Smooth muscle cell of the brain vasculature (primary cell): ENCODE measurements around the gene SPECC1L.

Source experiments
- DNase-seq: peaks from one replicate; pipeline ENCODE4 v3.0.0-alpha.2; 2012; ENCODE audit warnings: low read depth, low spot score

The SPECC1L gene

DNA sequence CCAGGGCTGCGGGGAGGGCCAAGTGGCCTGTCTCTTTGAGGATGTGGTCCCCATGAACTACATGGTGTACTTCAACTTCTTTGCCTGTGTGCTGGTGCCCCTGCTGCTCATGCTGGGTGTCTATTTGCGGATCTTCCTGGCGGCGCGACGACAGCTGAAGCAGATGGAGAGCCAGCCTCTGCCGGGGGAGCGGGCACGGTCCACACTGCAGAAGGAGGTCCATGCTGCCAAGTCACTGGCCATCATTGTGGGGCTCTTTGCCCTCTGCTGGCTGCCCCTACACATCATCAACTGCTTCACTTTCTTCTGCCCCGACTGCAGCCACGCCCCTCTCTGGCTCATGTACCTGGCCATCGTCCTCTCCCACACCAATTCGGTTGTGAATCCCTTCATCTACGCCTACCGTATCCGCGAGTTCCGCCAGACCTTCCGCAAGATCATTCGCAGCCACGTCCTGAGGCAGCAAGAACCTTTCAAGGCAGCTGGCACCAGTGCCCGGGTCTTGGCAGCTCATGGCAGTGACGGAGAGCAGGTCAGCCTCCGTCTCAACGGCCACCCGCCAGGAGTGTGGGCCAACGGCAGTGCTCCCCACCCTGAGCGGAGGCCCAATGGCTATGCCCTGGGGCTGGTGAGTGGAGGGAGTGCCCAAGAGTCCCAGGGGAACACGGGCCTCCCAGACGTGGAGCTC, 170.2 kb downstream of the SPECC1L start:
- no peak for DNase-seq

DNA sequence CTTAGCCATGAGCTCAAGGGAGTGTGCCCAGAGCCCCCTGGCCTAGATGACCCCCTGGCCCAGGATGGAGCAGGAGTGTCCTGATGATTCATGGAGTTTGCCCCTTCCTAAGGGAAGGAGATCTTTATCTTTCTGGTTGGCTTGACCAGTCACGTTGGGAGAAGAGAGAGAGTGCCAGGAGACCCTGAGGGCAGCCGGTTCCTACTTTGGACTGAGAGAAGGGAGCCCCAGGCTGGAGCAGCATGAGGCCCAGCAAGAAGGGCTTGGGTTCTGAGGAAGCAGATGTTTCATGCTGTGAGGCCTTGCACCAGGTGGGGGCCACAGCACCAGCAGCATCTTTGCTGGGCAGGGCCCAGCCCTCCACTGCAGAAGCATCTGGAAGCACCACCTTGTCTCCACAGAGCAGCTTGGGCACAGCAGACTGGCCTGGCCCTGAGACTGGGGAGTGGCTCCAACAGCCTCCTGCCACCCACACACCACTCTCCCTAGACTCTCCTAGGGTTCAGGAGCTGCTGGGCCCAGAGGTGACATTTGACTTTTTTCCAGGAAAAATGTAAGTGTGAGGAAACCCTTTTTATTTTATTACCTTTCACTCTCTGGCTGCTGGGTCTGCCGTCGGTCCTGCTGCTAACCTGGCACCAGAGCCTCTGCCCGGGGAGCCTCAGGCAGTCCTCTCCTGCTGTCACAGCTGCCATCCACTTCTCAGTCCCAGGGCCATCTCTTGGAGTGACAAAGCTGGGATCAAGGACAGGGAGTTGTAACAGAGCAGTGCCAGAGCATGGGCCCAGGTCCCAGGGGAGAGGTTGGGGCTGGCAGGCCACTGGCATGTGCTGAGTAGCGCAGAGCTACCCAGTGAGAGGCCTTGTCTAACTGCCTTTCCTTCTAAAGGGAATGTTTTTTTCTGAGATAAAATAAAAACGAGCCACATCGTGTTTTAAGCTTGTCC, 171.0 kb downstream of the SPECC1L start:
- DNase-seq, result no peak

DNA sequence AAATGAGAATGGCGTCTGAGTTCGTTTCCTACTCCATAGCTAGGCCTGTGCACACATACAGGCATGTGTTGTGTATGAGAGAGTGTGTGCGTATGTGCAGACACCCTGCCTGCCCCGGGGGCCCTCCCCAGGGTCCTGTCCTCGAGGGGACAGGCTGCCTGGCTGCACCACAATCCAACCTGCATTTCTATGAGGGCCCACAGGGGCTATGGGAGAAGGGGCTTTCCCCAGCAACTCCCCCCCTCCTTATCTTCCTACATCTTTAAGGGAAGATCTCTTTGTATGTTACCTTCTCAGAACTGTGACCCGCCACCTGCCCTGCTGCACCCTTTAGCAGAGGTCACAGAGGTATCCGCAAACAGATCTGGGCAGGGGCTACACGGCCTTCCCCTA, 171.7 kb downstream of the SPECC1L start:
- DNase-seq, result no peak

DNA sequence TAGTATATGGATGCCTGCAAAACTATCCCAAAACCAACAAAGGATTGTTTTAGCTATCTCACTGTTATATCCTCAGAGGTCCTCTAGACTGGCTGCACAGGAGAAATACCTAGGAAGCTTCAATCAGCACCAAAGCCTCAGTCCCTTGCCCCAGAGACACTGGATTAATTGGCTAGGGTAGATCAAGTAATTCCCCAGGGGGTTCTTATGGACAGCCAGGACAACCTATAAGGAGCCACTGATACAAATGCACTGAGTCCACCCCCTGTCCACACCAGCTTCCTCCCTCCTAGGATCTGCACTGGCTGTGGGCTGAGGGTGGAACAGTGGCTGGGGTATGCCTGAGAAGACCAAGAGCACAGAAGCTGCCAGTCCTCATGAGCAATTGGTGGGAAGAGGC, 173.0 kb downstream of the SPECC1L start:
- no peak for DNase-seq

DNA sequence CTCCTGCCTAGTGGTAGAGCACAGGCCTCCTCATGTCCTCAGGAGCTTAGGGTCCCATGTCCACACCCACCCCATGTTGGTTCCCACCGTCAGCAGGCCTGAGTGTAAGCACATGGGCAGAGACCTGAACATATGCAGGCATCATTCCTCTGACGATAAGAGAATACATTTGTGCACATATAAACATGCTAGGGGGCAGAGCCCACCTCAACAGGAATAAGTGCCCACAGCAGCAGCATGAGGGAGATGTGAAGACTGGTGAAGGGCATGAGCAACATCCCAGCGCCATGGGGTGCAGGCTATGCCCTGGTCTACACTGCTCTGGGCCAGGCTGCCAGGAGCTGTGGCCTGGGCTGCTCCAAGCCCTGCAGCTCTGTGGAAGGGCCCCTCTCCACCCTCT, 173.6 kb downstream of the SPECC1L start:
- DNase-seq, result no peak

DNA sequence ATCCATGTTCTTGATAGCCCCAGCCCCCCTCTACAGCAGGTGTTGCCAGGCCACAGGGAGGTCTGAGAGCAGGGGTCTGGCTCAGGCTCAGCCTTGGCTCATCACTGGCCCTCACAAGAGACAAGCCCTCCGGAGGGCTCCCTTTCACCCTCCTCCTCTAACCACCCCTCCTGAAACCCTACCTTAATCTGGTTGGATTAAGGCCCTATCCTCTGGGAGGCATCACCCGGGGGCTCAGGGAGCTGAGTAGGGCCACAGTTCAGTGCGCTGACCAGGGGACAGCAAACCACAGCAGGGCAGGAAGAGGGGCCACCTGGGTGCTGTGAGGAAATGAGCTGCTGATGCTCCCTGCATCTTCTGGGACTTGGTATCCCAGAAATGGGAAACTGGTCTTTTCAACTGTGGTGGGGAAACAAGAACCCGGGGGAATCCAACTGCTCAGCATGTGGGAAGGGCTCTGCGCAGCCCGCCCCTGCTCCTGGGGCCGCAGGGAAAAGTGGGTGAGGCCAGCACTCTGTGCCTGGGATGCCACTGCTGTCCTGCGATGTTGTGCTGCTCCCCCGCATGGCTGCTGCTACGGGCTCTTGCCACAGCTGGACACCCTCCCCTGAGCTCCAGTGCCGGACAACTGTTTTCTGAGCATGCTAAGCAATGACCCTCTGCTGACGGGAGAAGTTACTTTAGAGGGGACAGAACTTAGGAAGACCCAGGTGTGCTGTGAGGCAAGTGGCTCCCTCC, 174.3 kb downstream of the SPECC1L start:
- DNase-seq, result no peak

DNA sequence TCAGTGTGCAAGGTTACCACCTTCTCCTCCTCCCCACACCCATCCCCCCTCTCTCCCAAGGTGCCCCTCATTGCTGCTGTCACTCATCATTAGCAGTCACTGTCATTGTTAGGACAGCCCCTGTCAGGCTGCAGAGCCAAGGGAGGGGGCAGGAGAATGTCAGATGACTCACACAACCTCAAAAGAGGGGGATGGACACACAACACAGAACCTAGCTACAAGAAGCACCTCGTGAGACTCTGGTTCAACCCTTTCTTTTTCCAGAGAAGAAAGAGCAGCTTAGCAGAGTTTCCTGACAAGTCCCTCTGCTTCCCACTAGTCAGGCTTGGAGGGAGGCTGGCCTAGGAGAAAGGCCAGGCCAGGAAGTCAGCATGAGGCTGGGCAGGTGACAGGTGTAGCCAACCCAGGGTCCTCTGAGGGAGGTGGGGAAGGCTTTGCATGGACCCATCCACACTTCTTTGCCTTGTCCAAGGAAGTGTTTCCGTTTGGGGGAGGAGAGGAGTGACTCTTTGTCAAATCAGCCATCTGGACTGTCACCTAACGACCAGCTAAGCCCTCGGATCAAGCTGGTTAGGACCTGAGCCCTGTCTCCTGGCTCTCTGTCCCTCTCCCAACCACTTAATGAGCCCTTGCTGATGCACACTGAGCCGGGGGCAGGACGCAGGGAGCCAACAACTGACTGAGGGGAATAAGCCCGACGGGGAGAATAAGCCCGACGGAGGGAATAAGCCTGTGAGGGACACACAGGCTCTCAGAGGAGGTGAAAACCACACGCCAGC, 175.0 kb downstream of the SPECC1L start:
- no peak for DNase-seq

DNA sequence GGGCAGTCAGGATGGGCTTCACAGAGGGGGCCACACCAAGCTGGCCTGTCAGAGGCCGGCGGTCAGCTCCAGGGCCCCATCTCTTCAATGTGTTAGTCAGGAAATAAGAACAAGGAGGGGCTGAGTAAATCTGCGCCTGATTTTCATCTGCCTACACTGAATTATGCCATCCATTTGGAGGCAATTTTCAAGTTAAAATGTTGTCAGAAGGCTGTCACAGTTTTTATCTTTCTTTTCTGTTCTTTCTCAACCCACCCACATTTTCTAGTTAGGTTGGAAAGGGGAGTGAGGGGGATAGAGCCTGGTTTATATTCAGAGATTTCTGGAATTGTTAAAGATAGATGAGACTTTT, 175.6 kb downstream of the SPECC1L start:
- DNase-seq, result no peak

DNA sequence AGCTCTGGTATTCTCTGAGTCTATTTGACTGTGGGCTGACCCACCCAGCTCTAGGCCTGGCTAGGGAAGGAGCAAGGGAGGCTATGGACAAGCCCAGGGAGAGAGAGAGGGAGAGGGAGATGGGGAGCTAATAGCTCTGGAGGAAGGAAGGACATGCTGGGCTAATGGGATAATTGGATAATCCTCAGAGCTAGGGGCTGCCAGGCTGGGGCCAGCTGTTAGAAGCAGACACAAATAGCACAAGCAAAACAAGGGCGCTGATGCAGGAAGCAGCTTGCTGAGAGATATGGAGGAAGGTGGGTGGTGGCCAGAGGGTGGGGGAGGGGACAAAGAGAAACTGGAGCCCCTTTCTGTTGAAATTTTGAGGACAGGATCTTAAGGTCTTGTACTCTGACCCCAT, 180.0 kb downstream of the SPECC1L start:
- DNase-seq, result no peak

DNA sequence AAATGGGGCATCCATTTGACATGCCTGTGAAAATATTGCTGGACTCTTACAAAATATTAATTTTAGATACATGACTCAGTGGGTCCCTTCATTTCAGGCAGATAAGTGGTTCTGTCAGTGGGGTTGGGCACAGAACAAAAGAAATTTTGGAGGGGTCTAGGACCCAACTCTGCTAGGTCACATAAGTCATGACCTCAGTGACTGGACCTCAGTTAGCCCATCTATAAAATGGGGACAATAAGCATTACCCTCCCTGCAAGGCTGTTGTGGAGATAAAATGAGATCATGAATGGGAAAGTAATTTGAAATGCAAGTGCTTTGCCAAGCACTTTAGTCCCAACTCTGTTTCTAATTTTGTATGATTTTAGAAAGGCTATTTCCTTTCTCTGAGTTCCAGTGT, 180.5 kb downstream of the SPECC1L start:
- DNase-seq, result no peak

DNA sequence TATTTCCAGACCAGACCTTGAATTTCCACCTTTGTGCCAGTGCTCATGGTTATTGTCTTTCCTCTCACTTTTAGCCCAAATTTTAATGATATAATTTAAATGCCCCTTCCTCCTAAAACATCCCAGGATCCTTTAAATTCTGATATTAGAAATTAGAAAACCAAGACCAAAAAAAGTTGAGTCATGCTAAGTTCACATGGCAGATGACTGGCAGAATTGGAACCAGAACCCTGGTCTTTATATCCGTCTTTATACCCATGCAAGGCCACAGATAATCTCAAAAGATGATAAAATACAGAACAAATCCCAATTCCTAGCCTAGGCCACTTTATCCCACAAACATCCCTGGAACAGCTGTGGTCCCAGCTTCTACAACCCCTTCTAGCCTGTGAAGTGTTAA, 183.2 kb downstream of the SPECC1L start:
- no peak for DNase-seq

DNA sequence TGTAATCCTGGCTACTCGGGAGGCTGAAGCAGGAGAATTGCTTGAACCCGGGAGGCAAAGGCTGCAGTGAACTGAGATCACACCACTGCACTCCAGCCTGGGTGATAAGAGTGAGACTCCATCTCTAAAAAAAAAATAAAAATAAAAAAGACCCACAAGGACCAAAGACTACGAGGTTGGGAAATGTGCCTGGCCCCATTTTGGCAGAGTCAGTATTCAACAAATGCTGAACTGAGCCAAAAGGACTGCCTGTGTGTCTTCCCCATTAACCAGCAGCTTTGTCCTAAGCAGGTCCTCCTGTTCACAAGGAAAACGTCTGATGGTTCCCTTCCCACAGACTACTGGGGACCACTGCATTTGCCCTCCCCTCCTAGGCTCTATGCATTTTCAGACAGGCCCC, 184.4 kb downstream of the SPECC1L start:
- no peak for DNase-seq

DNA sequence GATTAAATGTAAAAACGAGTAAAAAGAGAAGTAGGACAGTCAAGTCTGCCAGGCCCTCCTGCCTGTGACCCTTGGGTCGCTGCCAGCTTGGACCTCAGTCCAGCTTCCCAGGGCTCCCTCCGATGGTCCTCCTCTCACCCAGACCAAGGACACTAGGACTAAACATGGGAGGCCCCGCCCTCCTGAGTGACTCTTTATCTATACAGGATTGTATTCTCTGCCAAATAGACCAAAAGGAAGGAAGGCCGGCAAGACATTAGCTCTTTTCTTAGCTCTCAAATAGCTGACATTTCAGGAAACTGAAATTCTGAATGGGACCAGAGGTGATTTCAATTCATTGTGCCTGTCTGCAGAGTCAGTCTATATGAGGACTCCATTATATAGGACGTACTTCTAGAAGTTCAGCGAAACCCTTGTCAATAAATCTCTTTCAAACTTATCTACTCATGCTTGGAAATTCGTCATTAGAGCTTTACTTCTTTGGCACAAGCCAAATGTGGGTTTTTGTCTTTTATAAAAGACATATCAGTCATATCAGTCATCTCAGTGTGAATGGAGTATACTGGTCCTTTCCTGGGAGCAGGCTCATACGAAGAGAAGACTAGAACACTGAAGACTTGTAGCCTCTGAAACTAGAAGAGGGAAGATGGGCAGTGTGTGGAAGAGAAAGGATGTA, 185.3 kb downstream of the SPECC1L start:
- no peak for DNase-seq

DNA sequence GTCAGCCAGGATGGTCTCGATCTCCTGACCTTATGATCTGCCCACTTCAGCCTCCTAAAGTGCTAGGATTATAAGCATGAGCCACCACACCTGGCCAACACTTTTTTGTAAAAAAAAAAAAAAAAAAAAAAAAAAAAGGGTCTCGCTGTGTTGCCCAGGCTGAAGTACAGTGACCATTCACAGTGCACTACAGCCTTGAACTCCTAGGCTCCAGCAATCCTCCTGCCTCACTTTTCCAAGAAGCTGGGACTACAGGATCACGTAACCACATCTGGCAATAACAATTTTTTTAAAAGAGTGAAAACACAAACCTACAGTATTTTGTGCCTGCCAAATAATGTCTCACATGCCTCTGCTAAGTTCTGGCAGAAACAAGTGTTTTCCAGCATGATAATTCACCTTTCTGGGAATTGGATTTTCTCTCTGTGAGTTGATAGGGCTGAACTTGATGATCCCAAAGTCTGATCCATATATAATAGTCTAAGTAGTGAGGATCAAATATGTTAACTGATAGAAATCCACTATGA, 187.3 kb downstream of the SPECC1L start:
- DNase-seq, result no peak

DNA sequence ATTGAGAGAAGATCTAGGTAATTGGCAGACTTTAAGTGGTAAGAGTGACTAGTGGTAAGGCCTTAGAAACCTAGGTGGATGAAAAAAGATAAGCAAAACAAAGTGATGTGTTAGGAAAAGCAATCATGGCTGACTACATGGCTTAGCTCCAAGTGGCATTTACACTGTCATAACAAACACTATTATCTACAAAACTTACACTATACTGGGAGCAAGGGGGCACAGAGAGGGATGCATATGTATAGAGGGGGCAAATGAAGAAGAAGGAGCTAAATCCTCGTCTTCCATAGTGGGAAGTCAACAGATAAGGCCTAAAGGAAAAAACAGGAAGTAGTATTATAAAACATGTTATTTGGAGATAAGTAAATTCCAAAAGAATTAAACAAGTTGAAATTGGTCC, 189.3 kb downstream of the SPECC1L start:
- no peak for DNase-seq

DNA sequence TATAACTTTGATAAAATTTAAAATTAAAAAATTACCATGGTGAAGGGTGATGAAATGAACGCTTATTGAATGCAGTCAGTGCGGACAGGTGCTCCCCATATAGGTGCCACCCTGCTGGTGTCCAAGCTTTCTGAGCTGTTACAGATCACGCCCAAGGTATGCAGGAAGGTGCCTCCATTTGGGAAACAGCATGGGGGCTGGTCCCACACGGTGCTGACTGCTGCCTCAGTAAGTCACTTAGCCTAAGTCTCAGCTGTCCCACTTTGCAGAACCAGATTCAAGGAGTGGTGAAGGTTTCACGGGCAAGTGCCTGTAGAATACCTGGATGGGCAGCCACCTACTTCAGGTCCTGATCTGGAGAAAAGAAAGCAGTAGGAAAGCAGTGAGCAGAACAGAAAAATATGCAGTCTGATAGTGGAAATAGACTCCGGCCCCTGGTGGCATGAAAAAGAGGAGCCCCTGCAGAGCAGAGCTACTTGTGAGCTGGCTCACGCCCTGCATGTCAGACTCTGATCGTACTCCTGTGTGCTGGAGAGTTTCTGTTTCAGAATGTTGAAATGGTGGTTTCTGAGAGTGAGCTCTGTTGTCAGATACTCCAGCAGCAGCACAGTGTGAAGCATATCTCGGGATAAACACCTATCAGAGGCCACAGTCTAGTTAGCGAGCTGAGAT, 189.9 kb downstream of the SPECC1L start:
- DNase-seq, result no peak

DNA sequence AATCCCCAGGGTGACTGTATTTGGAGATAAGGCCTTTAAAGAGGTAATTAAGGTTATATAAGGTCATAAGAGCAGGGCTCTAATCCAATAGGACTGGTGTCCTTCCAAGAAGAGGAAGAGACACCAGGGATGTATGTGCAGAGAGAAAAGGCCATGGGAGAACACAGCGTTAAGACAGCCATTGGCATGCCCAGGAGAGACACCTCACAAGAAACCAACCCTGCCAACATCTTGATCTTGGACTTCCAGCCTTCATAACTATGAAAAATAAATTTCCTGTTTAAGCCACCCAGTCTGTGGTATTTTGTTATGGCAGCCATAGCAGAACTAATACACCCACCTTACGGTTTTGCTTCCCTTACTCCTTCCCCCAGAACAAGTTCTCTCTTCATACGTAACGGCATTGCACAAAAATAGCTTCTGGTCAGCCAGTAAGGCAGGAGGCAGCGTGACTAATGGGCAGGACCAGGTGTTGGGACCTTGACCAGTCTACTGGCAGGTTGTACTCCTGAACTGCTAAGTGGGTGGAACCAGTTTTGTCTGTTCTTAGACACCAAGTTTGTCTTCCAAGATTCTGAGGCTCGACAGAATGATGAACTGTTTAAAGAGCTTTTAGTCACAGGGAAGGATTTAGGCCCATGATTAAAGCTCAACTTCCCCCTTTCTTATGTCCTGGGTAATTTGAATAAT, 192.6 kb downstream of the SPECC1L start:
- DNase-seq, result no peak

DNA sequence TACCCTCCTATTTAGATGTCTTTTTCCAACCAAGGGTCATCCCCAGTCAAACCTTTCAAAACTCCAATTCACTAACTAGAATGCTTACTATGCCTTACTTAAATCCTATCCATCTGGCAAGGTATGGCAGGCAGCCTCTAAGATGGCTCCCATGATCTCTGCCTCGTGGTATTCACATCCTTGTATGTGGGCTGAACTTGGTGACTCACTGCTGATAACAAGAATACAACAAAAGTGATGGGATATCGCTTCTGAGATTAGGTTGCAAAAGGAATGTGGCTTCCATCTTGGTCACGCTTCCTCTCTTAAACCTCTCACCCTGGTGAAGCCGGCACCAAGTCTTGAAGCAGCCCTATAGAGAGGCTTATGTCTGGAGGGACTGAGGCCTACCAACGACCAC, 194.9 kb downstream of the SPECC1L start:
- no peak for DNase-seq

DNA sequence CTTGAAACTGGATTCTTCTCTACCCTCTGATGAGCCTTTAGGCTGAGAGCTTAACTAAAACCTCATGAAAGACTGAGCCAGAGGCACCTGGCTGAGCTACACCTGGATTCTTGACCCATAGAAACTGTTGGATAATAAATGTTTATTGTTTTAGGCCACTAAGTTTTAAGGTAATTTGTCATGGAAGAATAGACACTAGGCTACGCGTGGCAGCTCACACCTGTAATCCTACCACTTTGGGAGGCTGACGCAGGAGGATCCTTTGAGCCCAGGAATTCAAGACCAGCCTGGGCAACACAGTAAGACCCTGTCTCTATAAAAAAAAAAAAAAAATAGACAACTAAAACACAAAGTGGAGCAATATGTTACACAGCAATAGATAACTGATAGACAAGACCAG, 195.3 kb downstream of the SPECC1L start:
- DNase-seq, result no peak
